GM12892 (cell line): ENCODE results near the gene ST3GAL6.

Source experiments
- DNase-seq: peaks from one replicate; pipeline ENCODE4 v3.0.0; 2011; ENCODE audit not compliant: insufficient read length
- FAIRE-seq: peaks from 2 replicates; lab custom pipeline; 2011; peaks lifted over from hg19 to GRCh38; lab: Jason Lieb, UNC
- POLR2A ChIP-seq: IDR thresholded peaks from 2 replicates; pipeline ENCODE4 v1.6.1; 2011; ENCODE audit warnings: low read depth, low read length, control low read depth
- POLR2AphosphoS5 ChIP-seq: IDR thresholded peaks from 2 replicates; pipeline ENCODE4 v1.6.1; 2011; ENCODE audit warnings: low read depth, low read length, control low read depth
- TAF1 ChIP-seq: IDR thresholded peaks from 2 replicates; pipeline ENCODE4 v1.6.1; 2011; ENCODE audit warnings: low read depth, mild to moderate bottlenecking, control low read depth, low read length, borderline replicate concordance

Gene ST3GAL6

GRCh38 chr3:98843266-98843959 lies 80.3 kb downstream of the ST3GAL6 start:
- no peak for DNase-seq
- FAIRE-seq = no peak
- TF ChIP-seq TAF1 (no peak), POLR2AphosphoS5 (no peak), POLR2A (no peak)
